Measurements from ENCODE around the gene SCG3. TPM values are rescaled to one million over a fixed set of nuclear protein-coding genes. Genes with fewer than 3 reads are reported as not detected.

SCG3 gene
- total RNA-seq, 4 donors from 2014 or later = not detected

- Histone ChIP-seq H3K27ac (no peak overlapping the region), H3K4me1 (no peaks in the 10 kb centered on the region), H3K9me3 (no peaks in the 10 kb centered on the region), H3K4me3 (no peak overlapping the region), H3K36me3 (no peaks in the 10 kb centered on the region), H3K27me3 (no peaks in the 10 kb centered on the region)
- in situ Hi-C loops (cut with MboI; ENCODE audit: low sequenced_read_pairs in 4 of 4) (no loop called here), intact Hi-C loops (cut with DNase I; ENCODE audit: low total_unique reads) (no loop called here)
- TF ChIP-seq CTCF (IDR thresholded peaks at IDR 0.05 in 4 of 5, conservative IDR thresholded peaks at IDR 0.05 in 1 of 5) = no peak
- no peak for TF ChIP-seq POLR2A (IDR thresholded peaks at IDR 0.05)
- DNase-seq (no peak), ATAC-seq (no peak)
Measured at GRCh38 chr15:51760805-51761204, 79.5 kb downstream of the SCG3 start.

GRCh38 chr15:51765751-51766150 is 84.4 kb downstream of the SCG3 start:
- intact Hi-C loops (cut with DNase I; ENCODE audit: low total_unique reads) (no loop called here), in situ Hi-C loops (cut with MboI; ENCODE audit: low sequenced_read_pairs in 4 of 4) (no loop called here)

GRCh38 chr15:51766341-51766740 is 85.0 kb downstream of the SCG3 start:
- Histone ChIP-seq H3K4me3 (no peak overlapping the region), H3K27ac (no peak overlapping the region), H3K27me3 (no peaks in the 10 kb centered on the region), H3K36me3 (peaks cover 0 to 4% of the 10 kb centered on the region in 2 donors), H3K4me1 (no peaks in the 10 kb centered on the region), H3K9me3 (no peaks in the 10 kb centered on the region)
- intact Hi-C loops (cut with DNase I; ENCODE audit: low total_unique reads) = no loop called here
- DNase-seq (no peak), ATAC-seq (no peak)
- TF ChIP-seq CTCF (IDR thresholded peaks at IDR 0.05 in 4 of 5, conservative IDR thresholded peaks at IDR 0.05 in 1 of 5) (no peak), POLR2A (IDR thresholded peaks at IDR 0.05) (no peak)
- in situ Hi-C loops (cut with MboI; ENCODE audit: low sequenced_read_pairs in 4 of 4) = no loop called here

More at GRCh38 chr15:51765751-51766150, 84.4 kb downstream of the SCG3 start:
- TF ChIP-seq POLR2A (IDR thresholded peaks at IDR 0.05) (no peak), CTCF (IDR thresholded peaks at IDR 0.05 in 4 of 5, conservative IDR thresholded peaks at IDR 0.05 in 1 of 5) (no peak)
- Histone ChIP-seq H3K27ac (no peak overlapping the region), H3K27me3 (no peaks in the 10 kb centered on the region), H3K36me3 (peaks cover 0 to 4% of the 10 kb centered on the region in 2 donors), H3K4me1 (no peaks in the 10 kb centered on the region), H3K4me3 (no peak overlapping the region), H3K9me3 (no peaks in the 10 kb centered on the region)
- ATAC-seq (no peak), DNase-seq (no peak)

- ATAC-seq = no peak
- in situ Hi-C loops (cut with MboI; ENCODE audit: low sequenced_read_pairs in 4 of 4) (no loop called here), intact Hi-C loops (cut with DNase I; ENCODE audit: low total_unique reads) (no loop called here)
- Histone ChIP-seq H3K27ac (no peak overlapping the region), H3K4me1 (no peaks in the 10 kb centered on the region), H3K4me3 (no peak overlapping the region), H3K9me3 (no peaks in the 10 kb centered on the region), H3K36me3 (peaks cover 0 to 9% of the 10 kb centered on the region in 2 donors), H3K27me3 (no peaks in the 10 kb centered on the region)
- TF ChIP-seq POLR2A (IDR thresholded peaks at IDR 0.05) (no peak), CTCF (IDR thresholded peaks at IDR 0.05 in 4 of 5, conservative IDR thresholded peaks at IDR 0.05 in 1 of 5) (no peak)
- no peak for DNase-seq
Measured at GRCh38 chr15:51768018-51768417, 86.7 kb downstream of the SCG3 start.

Other genes with a start within 250 kb of the SCG3 start
- 1 to 10 TPM; 2.5 to 4.1 (median 3.0) TPM for gene DMXL2, start 58.7 kb upstream of the SCG3 start, total RNA-seq
- 10 to 100 TPM in 2 of 4 donors, 1 to 10 TPM in 2; 5.8 to 16.1 (median 10.6) TPM for gene LYSMD2, start 56.2 kb downstream of the SCG3 start, total RNA-seq
- gene TMOD2, start 70.1 kb downstream of the SCG3 start, total RNA-seq = 1 to 10 TPM; 1.0 to 4.8 (median 2.4) TPM
- gene TMOD3, start 148.2 kb downstream of the SCG3 start, total RNA-seq = 1 to 10 TPM; 6.2 to 9.2 (median 6.7) TPM

Measured in gastrocnemius medialis (tissue), 4 donors.